HCT116 (cell line): ENCODE measurements around the gene ZSCAN30. TPM values are rescaled to one million over a fixed set of nuclear protein-coding genes. Genes with fewer than 3 reads are reported as not detected.

Experiments
- ATAC-seq: fragments of 200-7000 bp; cut with Tn5 transposase; 2 replicates; pipeline ENCODE4 v1.9.1; 2020; ENCODE audit warnings: mild to moderate bottlenecking, moderate library complexity
- BruUV-seq: library from RNA; stranded (reverse); fragments of 400-500 nt; replicated peaks from 2 replicates; lab custom pipeline; 2021; lab: Mats Ljungman, UMichigan
- CTCF ChIA-PET: fragments of 300-600 bp; sonication (Branson Sonifier 250); formaldehyde crosslinking; loops from one replicate; lab custom pipeline; 2021; ENCODE audit warnings: antibody characterized with exemption; lab: Charles Lee
- POLR2A ChIA-PET: fragments of 300-600, 350-600 bp; sonication (Branson Sonifier 250); formaldehyde crosslinking; loops from one replicate; lab custom pipeline; 2021; ENCODE audit warnings: antibody characterized with exemption; lab: Charles Lee
- RAD21 ChIA-PET, 2 experiments: fragments of 300-600 bp; sonication (Branson Sonifier 250); formaldehyde crosslinking; loops; one replicate each; lab custom pipeline; 2023; ENCODE audit warnings: low total read pairs in 2 of 2; ENCODE audit not compliant: uncharacterized antibody in 2 of 2, unreplicated experiment in 2 of 2, low non-redundant PET in 1 of 2; lab: Charles Lee
- DNase-seq: peaks from one replicate; pipeline ENCODE4 v3.0.0-alpha.2; 2010; ENCODE audit warnings: low read depth, low spot score
- H2AFZ ChIP-seq: fragments of 200-600 bp; shearing (Covaris generic), sonication (generic); 2 replicates; pipeline ENCODE4 v1.6.1; 2017; ENCODE audit warnings: low read depth, mixed run types, mixed read lengths, antibody characterized with exemption, low read length; ENCODE audit not compliant: poor library complexity, severe bottlenecking
- H3K27ac ChIP-seq: 2 replicates; pipeline ENCODE4 v1.5.1; 2012; ENCODE audit warnings: low read depth, low read length
- H3K27me3 ChIP-seq: fragments of 200-600 bp; sonication (generic); 2 replicates; pipeline ENCODE4 v1.6.1; 2016; ENCODE audit warnings: mixed run types, low read length, mixed read lengths; ENCODE audit not compliant: insufficient read depth
- H3K36me3 ChIP-seq, 2 experiments: fragments of 200-500 bp in 1 of 2; fragments of 200-600 bp in 1 of 2; sonication (Bioruptor generic) in 1 of 2; sonication (generic) in 1 of 2; 2 replicates each; pipeline versions ENCODE4 v1.5.1 to v1.6.1; 2014 to 2016; ENCODE audit warnings: low read length in 2 of 2, inconsistent platforms in 1 of 2, mixed read lengths in 1 of 2, mixed run types in 1 of 2; ENCODE audit not compliant: insufficient read depth in 2 of 2, control insufficient read depth in 1 of 2
- H3K4me1 ChIP-seq, 2 experiments: fragments of 200-600 bp in 1 of 2; sonication (generic) in 1 of 2; 2 replicates each; pipeline versions ENCODE4 v1.5.1 to v1.6.1; 2012 to 2017; ENCODE audit warnings: low read length in 2 of 2, inconsistent platforms in 1 of 2, mild to moderate bottlenecking in 1 of 2, mixed read lengths in 1 of 2, mixed run types in 1 of 2, moderate library complexity in 1 of 2; ENCODE audit not compliant: insufficient read depth in 2 of 2, control insufficient read depth in 1 of 2
- H3K4me2 ChIP-seq: fragments of 200-600 bp; sonication (generic); 2 replicates; pipeline ENCODE4 v1.6.1; 2017; ENCODE audit warnings: mixed run types, low read length, mixed read lengths
- H3K4me3 ChIP-seq, 2 experiments: fragments of 200-600 bp in 1 of 2; sonication (generic) in 1 of 2; replicated peaks in 1 of 2; 2 replicates each; pipeline ENCODE4 v1.5.1; 2011 to 2016; ENCODE audit warnings: low read length in 2 of 2, control low read depth in 1 of 2, low read depth in 1 of 2, mild to moderate bottlenecking in 1 of 2, mixed read lengths in 1 of 2, mixed run types in 1 of 2
- H3K79me2 ChIP-seq: fragments of 200-600 bp; sonication (generic); 2 replicates; pipeline ENCODE4 v1.6.1; 2017; ENCODE audit warnings: mild to moderate bottlenecking, mixed run types, low read length, moderate library complexity, mixed read lengths; ENCODE audit not compliant: insufficient read depth
- H3K9ac ChIP-seq: fragments of 200-600 bp; sonication (generic); 2 replicates; pipeline ENCODE4 v1.6.1; 2016; ENCODE audit warnings: low read length, mixed read lengths
- H3K9me2 ChIP-seq: fragments of 200-600 bp; sonication (generic), shearing (Covaris generic); 2 replicates; pipeline ENCODE4 v1.6.1; 2017; ENCODE audit warnings: mixed run types, mild to moderate bottlenecking, moderate library complexity; ENCODE audit not compliant: insufficient read depth
- H3K9me3 ChIP-seq, 2 experiments: fragments of 200-500 bp in 1 of 2; fragments of 200-600 bp in 1 of 2; sonication (Bioruptor generic) in 1 of 2; sonication (generic) in 1 of 2; 2 replicates each; pipeline ENCODE4 v1.6.1; 2014 to 2017; ENCODE audit warnings: low read length in 2 of 2, mixed read lengths in 2 of 2, inconsistent platforms in 1 of 2, low read depth in 1 of 2, mild to moderate bottlenecking in 1 of 2, mixed run types in 1 of 2, moderate library complexity in 1 of 2; ENCODE audit not compliant: control insufficient read depth in 1 of 2, insufficient read depth in 1 of 2
- H4K20me1 ChIP-seq: fragments of 200-600 bp; sonication (generic), shearing (Covaris generic); 2 replicates; pipeline ENCODE4 v1.6.1; 2017; ENCODE audit warnings: mixed run types, mild to moderate bottlenecking, moderate library complexity; ENCODE audit not compliant: insufficient read depth
- CEBPB ChIP-seq: IDR thresholded peaks from 2 replicates; pipeline ENCODE4 v1.6.1; 2012; ENCODE audit warnings: low read depth
- EGR1 ChIP-seq: IDR thresholded peaks from 2 replicates; pipeline ENCODE4 v1.6.1; 2012; ENCODE audit warnings: low read depth
- ELF1 ChIP-seq: IDR thresholded peaks from 2 replicates; pipeline ENCODE4 v1.6.1; 2012; ENCODE audit warnings: low read depth, borderline replicate concordance
- EZH2 ChIP-seq: fragments of 200-600 bp; sonication (generic); IDR thresholded peaks from 2 replicates; pipeline ENCODE4 v1.6.1; 2017; ENCODE audit warnings: antibody characterized with exemption, mixed run types
- EZH2phosphoT487 ChIP-seq: fragments of 200-600 bp; IDR thresholded peaks from 2 replicates; pipeline ENCODE4 v1.6.1; 2018; ENCODE audit warnings: antibody characterized with exemption, borderline replicate concordance
- FOSL1 ChIP-seq: IDR thresholded peaks from 2 replicates; pipeline ENCODE4 v1.6.1; 2012; ENCODE audit warnings: low read depth
- JUND ChIP-seq: IDR thresholded peaks from 2 replicates; pipeline ENCODE4 v1.6.1; 2012
- MAX ChIP-seq: IDR thresholded peaks from 2 replicates; pipeline ENCODE4 v1.6.1; 2012
- POLR2A ChIP-seq: IDR thresholded peaks from 2 replicates; pipeline ENCODE4 v1.7.0; 2011; ENCODE audit warnings: borderline replicate concordance; ENCODE audit not compliant: insufficient read depth, insufficient read length; ENCODE audit errors: extremely low read depth
- POLR2AphosphoS5 ChIP-seq: IDR thresholded peaks from 2 replicates; pipeline ENCODE4 v1.6.1; 2011; ENCODE audit warnings: mild to moderate bottlenecking, low read depth, low read length, moderate library complexity
- RAD21 ChIP-seq: IDR thresholded peaks from 2 replicates; pipeline ENCODE4 v1.6.1; 2012; ENCODE audit warnings: low read depth, mild to moderate bottlenecking
- REST ChIP-seq: IDR thresholded peaks from 2 replicates; pipeline ENCODE4 v1.6.1; 2012; ENCODE audit warnings: low read depth
- SIN3A ChIP-seq: IDR thresholded peaks from 2 replicates; pipeline ENCODE4 v1.6.1; 2012; ENCODE audit warnings: low read depth
- SP1 ChIP-seq: IDR thresholded peaks from 2 replicates; pipeline ENCODE4 v1.6.1; 2012; ENCODE audit warnings: low read depth
- SRF ChIP-seq: IDR thresholded peaks from 2 replicates; pipeline ENCODE4 v1.6.1; 2012; ENCODE audit warnings: low read depth
- TCF7L2 ChIP-seq: IDR thresholded peaks from 2 replicates; pipeline ENCODE4 v1.7.0; 2011; ENCODE audit warnings: borderline replicate concordance, inconsistent platforms; ENCODE audit not compliant: insufficient read depth, insufficient read length; ENCODE audit errors: extremely low read depth
- YY1 ChIP-seq: IDR thresholded peaks from 2 replicates; pipeline ENCODE4 v1.6.1; 2011; ENCODE audit warnings: low read length, low read depth, moderate library complexity, mild to moderate bottlenecking; ENCODE audit not compliant: insufficient replicate concordance; ENCODE audit errors: extremely low read depth
- ZFX ChIP-seq: fragments of 450-650 bp; IDR thresholded peaks from 2 replicates; pipeline ENCODE4 v1.6.1; 2017
- ZNF274 ChIP-seq: fragments of 200-500 bp; sonication (Bioruptor generic); IDR thresholded peaks from 2 replicates; pipeline ENCODE4 v1.6.1; 2014; ENCODE audit warnings: mild to moderate bottlenecking, low read depth, low read length, inconsistent platforms
- intact Hi-C: fragments of 100-400 bp; cut with micrococcal nuclease; formaldehyde crosslinking; loops from 2 replicates; pipeline ENCODE4 v1.10.0; 2022
- total RNA-seq: library from RNA; stranded (reverse); gene quantifications from one replicate; pipeline ENCODE4 v1.2.1, GENCODE V29; 2021; ENCODE audit not compliant: unreplicated experiment
- TF ChIP-seq, protein P1 (sequence below), 3 experiments: fragments of 200-600 bp in 1 of 3; sonication (generic) in 1 of 3; IDR thresholded peaks in 2 of 3; conservative IDR thresholded peaks in 1 of 3; 2 replicates each; pipeline ENCODE4 v1.5.1; 2012 to 2017; ENCODE audit warnings: low read depth in 2 of 3, low read length in 2 of 3, antibody characterized with exemption in 1 of 3, borderline replicate concordance in 1 of 3, control low read depth in 1 of 3, mild to moderate bottlenecking in 1 of 3, mixed read lengths in 1 of 3, mixed run types in 1 of 3, moderate library complexity in 1 of 3; ENCODE audit not compliant: insufficient read depth in 1 of 3
- TF ChIP-seq, protein P2 (sequence below): IDR thresholded peaks from 2 replicates; pipeline ENCODE4 v1.6.1; 2012

ZSCAN30 gene
- total RNA-seq, 1 experiment from 2014 or later: 11.5 TPM

DNA sequence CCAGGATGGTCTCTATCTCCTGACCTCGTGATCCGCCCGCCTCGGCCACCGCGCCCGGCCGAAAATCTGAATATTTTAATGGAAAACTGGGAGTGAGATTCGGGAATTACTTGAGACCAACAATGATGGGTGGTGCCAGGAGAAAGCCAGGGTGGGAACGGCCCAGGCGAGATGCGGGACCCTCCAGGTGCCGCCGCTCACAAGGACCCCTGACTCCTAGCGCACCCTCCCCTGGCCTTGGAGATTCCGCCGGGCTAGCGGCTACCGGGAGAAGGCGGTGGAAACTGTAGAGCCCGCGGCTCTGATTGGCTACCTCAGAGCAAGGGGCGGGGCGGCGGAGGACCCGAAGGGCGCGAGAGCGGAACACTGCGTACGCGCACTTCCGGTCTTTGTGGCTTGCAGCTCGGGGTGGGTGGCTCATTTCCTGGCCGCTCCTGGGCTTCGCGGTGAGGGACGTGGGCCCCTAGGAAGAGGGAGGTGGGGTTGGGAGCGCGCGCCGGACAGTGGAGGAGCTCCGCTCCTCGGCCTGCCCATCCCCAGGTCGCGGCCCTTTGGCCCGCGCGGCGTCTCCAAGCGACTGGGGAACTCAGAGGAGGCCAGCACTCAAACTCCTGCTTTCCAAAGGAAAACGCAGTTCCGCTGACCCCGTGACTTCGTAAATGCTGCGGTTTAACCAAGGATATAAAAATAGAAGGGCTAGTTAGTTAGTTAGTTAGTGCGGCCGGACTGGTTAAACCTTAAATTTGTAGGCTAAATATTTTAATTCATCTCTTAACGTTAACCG lies 49.2 kb downstream of the ZSCAN30 start, which contains the start of gene ZNF397:
Gene ZNF397, plus strand, starts transcription at position 371 of the 784 bp plus-strand sequence. CDS start 1,437 bp downstream, outside the sequence.
- Histone ChIP-seq H3K9ac (peak within 1 kb of the TSS; percentile 79), H3K27me3 (no peaks in the 10 kb centered on the region), H3K9me2 (no peaks in the 10 kb centered on the region), H3K36me3 (peaks cover 32 to 36% of the 10 kb centered on the region in 2 experiments), H3K4me2 (peak within 1 kb of the TSS; percentile 74), H3K27ac (peak within 1 kb of the TSS; percentile 73), H3K9me3 (peaks cover 0 to 3% of the 10 kb centered on the region in 2 experiments; a peak in 2 of 4 replicates), H3K4me1 (peaks cover 4 to 10% of the 10 kb centered on the region in 2 experiments; a peak in 3 of 4 replicates), H4K20me1 (no peaks in the 10 kb centered on the region), H3K79me2 (peaks cover 18% of the 10 kb centered on the region), H2AFZ (no peak within 1 kb of the TSS), H3K4me3 (peak within 1 kb of the TSS; percentile 69)
- DNase-seq: peak; percentile 87
- RAD21 ChIA-PET: interaction anchor here in 1 of 2 experiments (0.7 kb wide), 1 partner anchor 140 kb away, joined by 5 read pairs; no protein-coding TSS in a partner anchor
- POLR2A ChIA-PET: interaction anchor here (0.7 to 1.6 kb wide), 8 partner anchors 9 to 503 kb away, joined by 3 to 5 read pairs (median 3); partner anchors contain the start of gene ZSCAN30
- CTCF ChIA-PET: interaction anchor here (0.7 to 1.1 kb wide), 2 partner anchors 13 to 53 kb away, joined by 3 read pairs; no protein-coding TSS in a partner anchor
- peak; percentile 98 for ATAC-seq
- no TSS peak for BruUV-seq
- intact Hi-C loops: no loop called here
- TF ChIP-seq RAD21 (no peak), EZH2 (no peak), POLR2AphosphoS5 (peak; percentile 97), SRF (no peak), FOSL1 (no peak), EZH2phosphoT487 (no peak), MAX (peak; percentile 58), POLR2A (peak; percentile 77), SIN3A (peak; percentile 64; the same call in 1 of the 2 replicates), SP1 (peak; percentile 57; the same call in 1 of the 2 replicates), YY1 (peak; percentile 52), ZFX (peak; percentile 49; the same call in 1 of the 2 replicates), JUND (no peak), TCF7L2 (no peak), ELF1 (peak; percentile 81), CEBPB (no peak), ZNF274 (no peak), REST (no peak), EGR1 (no peak)
- TF ChIP-seq, protein P1, sequence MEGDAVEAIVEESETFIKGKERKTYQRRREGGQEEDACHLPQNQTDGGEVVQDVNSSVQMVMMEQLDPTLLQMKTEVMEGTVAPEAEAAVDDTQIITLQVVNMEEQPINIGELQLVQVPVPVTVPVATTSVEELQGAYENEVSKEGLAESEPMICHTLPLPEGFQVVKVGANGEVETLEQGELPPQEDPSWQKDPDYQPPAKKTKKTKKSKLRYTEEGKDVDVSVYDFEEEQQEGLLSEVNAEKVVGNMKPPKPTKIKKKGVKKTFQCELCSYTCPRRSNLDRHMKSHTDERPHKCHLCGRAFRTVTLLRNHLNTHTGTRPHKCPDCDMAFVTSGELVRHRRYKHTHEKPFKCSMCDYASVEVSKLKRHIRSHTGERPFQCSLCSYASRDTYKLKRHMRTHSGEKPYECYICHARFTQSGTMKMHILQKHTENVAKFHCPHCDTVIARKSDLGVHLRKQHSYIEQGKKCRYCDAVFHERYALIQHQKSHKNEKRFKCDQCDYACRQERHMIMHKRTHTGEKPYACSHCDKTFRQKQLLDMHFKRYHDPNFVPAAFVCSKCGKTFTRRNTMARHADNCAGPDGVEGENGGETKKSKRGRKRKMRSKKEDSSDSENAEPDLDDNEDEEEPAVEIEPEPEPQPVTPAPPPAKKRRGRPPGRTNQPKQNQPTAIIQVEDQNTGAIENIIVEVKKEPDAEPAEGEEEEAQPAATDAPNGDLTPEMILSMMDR (IDR thresholded peaks at IDR 0.05 in 2 of 3, conservative IDR thresholded peaks at IDR 0.05 in 1 of 3; ENCODE audit: borderline replicate concordance in 1 of 3, insufficient read depth in 1 of 3, low read depth in 2 of 3, low read length in 2 of 3): no peak
- TF ChIP-seq, protein P2, sequence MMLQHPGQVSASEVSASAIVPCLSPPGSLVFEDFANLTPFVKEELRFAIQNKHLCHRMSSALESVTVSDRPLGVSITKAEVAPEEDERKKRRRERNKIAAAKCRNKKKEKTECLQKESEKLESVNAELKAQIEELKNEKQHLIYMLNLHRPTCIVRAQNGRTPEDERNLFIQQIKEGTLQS: no peak
